ENCODE measurements around the gene SPIC.
"Not testable (repeated sequence)": the region's sequence is repeated elsewhere in the genome, so short reads cannot be mapped to it uniquely, and the experiment has no call there.

SPIC gene

DNA sequence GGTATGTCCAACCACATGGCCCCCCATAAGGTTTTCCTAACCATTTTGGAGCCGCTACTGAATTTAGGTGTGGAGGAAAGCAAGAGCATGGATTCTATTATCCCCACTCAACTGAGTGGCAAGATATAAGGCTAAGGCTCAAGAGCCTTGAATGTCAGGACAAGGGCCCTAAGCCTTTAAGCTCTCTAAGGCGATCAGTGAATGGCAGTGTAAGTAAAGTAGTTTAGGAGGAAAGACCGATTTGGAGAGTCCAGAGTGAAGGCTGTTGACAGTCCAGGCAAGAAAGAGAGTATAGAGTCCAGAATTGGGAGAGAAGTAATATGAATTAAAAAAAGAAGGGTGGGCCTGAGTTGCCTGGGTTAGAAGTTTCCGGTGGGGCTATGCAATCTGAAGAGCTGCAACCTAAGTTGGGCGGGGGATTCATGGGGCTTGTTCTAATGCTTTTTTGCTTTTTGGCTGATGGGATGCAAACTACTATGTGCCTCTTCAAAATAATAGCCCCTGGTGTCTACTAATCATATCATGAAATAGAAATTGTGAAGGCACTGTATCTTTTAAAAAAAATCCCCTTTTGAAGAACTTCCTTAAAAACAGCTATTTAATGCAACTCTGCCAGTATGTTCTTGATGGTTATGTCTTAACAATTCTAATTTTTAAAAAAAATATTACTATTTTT, at the start of gene SPIC:
Gene SPIC, plus strand, starts transcription at position 626 of the 676 bp plus-strand sequence. CDS start 1,569 bp downstream, outside the sequence.
- DNase-seq (ENCODE audit: low read depth in 2 of 2, low spot score in 1 of 2) = no peak

- no peak for DNase-seq (ENCODE audit: low read depth in 2 of 2, low spot score in 1 of 2)
Observed at GRCh38 chr12:101430456-101430855, 44.7 kb upstream of the SPIC start.

DNA sequence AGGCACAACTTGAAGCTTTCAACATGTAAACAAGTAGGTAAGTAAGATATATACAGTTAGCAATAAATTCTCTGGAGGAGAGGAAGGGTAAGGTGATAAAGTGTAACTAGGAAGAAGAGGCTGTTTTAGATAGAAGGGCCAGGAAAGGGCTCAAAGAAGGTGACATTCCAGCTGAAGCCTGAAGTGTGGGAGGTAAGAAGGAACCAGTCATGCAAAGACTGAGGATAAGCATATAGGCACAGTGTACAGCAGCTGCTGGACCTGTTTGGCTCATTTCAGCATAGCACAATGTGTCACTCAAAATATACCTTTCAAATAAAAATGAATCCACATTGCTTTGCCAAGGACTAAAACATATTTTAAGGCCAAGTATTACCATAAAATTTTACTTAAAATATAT, 39.0 kb upstream of the SPIC start:
- no peak for DNase-seq (ENCODE audit: low read depth in 2 of 2, low spot score in 1 of 2)

- DNase-seq (ENCODE audit: low read depth in 2 of 2, low spot score in 1 of 2) = no peak
Observed at GRCh38 chr12:101439236-101439635, 35.9 kb upstream of the SPIC start.

DNA sequence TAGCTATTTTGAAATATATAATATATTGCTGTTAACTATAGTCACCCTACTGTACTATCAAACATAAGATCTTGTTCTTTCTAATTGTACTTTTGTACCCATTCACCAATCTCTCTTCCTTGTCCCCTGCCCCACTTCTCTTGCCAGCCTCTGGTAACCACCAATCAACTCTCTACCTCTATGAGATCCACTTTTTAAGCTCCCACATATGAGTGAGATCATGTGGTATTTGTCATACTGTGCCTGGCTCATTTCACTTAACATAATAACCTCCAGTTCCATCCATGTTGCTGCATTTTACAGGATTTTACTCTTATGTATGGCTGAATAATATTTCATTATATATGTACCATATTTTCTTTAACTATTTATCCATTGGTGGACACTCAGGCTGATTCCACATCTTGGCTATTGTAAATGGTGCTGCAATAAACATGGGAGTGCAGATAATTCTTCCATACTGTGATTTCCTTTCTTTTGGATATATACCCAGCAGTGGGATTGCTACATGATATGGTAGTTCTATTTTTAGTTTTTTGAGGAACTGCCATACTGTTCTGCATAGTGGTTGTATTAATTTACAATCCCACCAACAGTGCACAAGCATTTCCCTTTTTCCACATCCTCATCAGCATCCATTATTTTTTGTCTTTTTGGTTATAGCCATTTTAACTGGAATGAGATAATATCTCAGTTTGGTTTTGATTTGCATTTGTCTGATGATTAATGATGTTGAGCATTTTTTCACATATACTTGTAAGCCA, 33.5 kb upstream of the SPIC start:
- DNase-seq (ENCODE audit: low read depth in 2 of 2, low spot score in 1 of 2) = no peak

GRCh38 chr12:101455685-101456084, 19.5 kb upstream of the SPIC start:
- peak in 1 of 2 donors; percentile 2 for DNase-seq (ENCODE audit: low read depth in 2 of 2, low spot score in 1 of 2)

- DNase-seq (ENCODE audit: low read depth in 2 of 2, low spot score in 1 of 2) = no peak
Observed at GRCh38 chr12:101459642-101460346, 15.3 kb upstream of the SPIC start.

- no peak for DNase-seq (ENCODE audit: low read depth in 2 of 2, low spot score in 1 of 2)
Observed at GRCh38 chr12:101468948-101469347, 6.2 kb upstream of the SPIC start.

GRCh38 chr12:101470939-101471338, 4.2 kb upstream of the SPIC start:
- no peak for DNase-seq (ENCODE audit: low read depth in 2 of 2, low spot score in 1 of 2)

GRCh38 chr12:101471878-101472277, 3.3 kb upstream of the SPIC start:
- DNase-seq (ENCODE audit: low read depth in 2 of 2, low spot score in 1 of 2) = not testable (repeated sequence)

GRCh38 chr12:101474248-101474647, 888 bp upstream of the SPIC start:
- DNase-seq (ENCODE audit: low read depth in 2 of 2, low spot score in 1 of 2) = no peak

- no peak for DNase-seq (ENCODE audit: low read depth in 2 of 2, low spot score in 1 of 2)
Observed at GRCh38 chr12:101475751-101476305, 692 bp downstream of the SPIC start.

DNA sequence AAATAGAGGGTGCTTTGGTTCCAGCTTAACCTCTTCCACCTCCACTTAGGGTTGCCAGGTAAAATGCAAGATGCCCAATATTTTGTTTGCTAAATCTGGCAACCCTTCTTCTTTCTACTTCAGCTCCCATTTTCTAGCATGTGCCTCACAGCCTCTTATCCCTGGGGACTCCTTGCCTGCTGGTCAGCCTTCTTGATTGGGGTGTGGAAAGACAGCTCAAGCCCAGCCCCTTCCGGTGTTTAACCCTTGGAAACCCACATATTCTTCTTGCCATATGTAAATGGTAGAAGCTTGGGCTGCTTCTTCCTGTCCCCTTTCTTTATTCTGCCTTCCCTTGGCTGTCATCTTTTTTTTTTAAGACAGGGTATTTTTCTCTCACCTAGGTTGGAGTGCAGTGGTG, 5.7 kb downstream of the SPIC start:
- no peak for DNase-seq (ENCODE audit: low read depth in 2 of 2, low spot score in 1 of 2)

GRCh38 chr12:101485021-101485420, 9.9 kb downstream of the SPIC start:
- DNase-seq (ENCODE audit: low read depth in 2 of 2, low spot score in 1 of 2) = no peak

DNA sequence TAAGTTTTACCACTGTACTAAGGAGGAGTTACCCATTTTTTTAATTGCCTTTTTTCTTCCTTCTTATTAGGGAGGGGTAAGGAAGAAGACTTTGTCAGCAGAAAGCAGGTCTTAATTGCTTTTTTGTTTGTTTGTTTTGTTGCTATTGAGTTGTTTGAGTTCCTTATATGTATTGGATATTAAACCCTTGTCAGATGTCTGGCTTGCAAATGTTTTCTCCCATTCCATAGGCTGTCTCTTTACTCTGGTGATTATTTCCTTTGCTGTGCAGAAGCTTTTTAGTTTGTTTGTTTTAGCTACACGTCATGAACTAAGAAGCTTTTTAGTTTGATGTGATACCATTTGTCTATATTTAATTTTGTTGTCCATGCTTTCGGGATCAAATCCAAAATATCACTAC, 13.3 kb downstream of the SPIC start:
- DNase-seq (ENCODE audit: low read depth in 2 of 2, low spot score in 1 of 2) = no peak

GRCh38 chr12:101490286-101490920, 15.3 kb downstream of the SPIC start:
- no peak for DNase-seq (ENCODE audit: low read depth in 2 of 2, low spot score in 1 of 2)

- DNase-seq (ENCODE audit: low read depth in 2 of 2, low spot score in 1 of 2) = no peak
Observed at GRCh38 chr12:101491329-101491728, 16.2 kb downstream of the SPIC start.

GRCh38 chr12:101493556-101493955, 18.4 kb downstream of the SPIC start:
- DNase-seq (ENCODE audit: low read depth in 2 of 2, low spot score in 1 of 2) = no peak

DNA sequence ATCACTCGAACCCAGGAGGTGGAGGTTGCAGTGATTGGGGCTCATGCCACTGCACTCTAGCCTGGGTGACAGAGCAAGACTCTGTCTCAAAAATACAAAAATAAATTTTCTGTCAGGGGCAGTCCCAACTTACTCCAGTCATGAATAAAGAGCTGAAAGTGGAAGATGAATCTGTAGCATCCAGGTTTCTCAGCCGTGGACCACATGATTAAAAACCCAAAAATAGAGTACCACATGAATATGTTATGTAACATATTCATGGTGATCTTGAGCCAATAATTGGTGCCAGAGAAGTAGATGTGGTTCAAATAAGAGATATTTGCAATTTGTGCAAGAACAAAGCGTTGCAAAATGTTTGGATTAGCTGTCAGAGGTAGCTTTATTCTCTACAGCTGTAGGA, 23.1 kb downstream of the SPIC start:
- no peak for DNase-seq (ENCODE audit: low read depth in 2 of 2, low spot score in 1 of 2)

DNA sequence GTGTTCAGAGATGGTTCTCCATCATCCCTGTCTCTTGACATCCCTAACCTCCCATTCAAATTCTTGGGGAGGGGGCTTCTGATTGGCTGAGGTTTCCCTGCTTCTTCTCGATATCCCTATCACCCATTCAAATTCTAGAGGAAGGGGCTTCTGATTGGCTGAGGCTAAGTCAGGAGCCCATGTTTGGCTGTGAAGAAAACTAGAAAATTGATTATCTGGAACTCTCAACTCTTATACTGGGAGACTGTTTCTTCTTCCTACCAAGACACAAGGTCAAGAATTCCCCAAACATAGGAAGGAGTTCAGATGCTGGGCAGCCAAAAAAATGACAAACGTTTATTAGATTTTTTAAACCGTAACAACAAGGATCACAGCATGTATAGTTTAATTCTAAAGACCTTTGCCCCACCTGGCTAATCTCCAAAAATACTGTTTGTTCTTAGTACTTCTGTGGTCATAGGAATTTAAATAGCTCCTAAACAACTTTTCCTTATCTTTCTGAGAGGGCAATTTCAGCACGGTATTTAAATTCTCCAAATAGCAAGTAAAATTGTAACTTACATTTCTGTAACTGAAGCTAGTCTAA, 26.4 kb downstream of the SPIC start:
- no peak for DNase-seq (ENCODE audit: low read depth in 2 of 2, low spot score in 1 of 2)

DNA sequence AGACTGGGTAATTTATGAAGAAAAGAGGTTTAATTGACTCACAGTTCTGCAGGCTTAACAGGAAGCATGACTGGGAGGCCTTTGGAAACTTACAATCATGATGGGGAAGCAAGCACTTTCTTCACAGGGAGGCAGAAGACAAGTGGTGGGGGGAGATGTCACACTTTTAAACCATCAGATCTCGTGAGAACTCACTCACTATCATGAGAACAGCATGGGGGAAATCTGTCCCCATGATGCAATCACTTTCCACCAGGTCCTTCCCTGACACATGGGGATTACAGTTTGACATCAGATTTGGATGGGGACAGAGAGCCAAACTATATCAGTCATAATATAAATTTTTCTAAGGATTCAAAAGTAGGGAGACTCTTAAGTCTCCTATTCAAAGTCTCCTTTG, 46.0 kb downstream of the SPIC start:
- DNase-seq (ENCODE audit: low read depth in 2 of 2, low spot score in 1 of 2) = no peak
